HG03460 (cell line): ENCODE data around the gene RMDN2.
"Not testable (repeated sequence)": the region's sequence is repeated elsewhere in the genome, so short reads cannot be mapped to it uniquely, and the experiment has no call there.

Source experiments
- ATAC-seq: cut with Tn5 transposase; IDR thresholded peaks from one replicate; pipeline ENCODE4 v1.9.1; 2021; ENCODE audit not compliant: unreplicated experiment

Gene RMDN2

GRCh38 chr2:37985333-37985732 is 60.2 kb downstream of the RMDN2 start:
- ATAC-seq, result no peak

GRCh38 chr2:37987098-37987775 is 62.1 kb downstream of the RMDN2 start:
- no peak for ATAC-seq

- ATAC-seq, result no peak
These were observed 67.5 kb downstream of the RMDN2 start for GRCh38 chr2:37992601-37993000.

GRCh38 chr2:37993143-37993542 is 68.1 kb downstream of the RMDN2 start:
- no peak for ATAC-seq

- ATAC-seq, result no peak
These were observed 72.5 kb downstream of the RMDN2 start for GRCh38 chr2:37997629-37998028.

- no peak for ATAC-seq
These were observed 75.6 kb downstream of the RMDN2 start for GRCh38 chr2:38000485-38001222.

GRCh38 chr2:38010187-38010586 is 85.1 kb downstream of the RMDN2 start:
- not testable (repeated sequence) for ATAC-seq

- no peak for ATAC-seq
These were observed 85.9 kb downstream of the RMDN2 start for GRCh38 chr2:38010995-38011394.

GRCh38 chr2:38013158-38013752 is 88.2 kb downstream of the RMDN2 start:
- ATAC-seq, result no peak

- no peak for ATAC-seq
These were observed 91.1 kb downstream of the RMDN2 start for GRCh38 chr2:38016219-38016618.

GRCh38 chr2:38017836-38018235 is 92.7 kb downstream of the RMDN2 start:
- no peak for ATAC-seq

- ATAC-seq, result not testable (repeated sequence)
These were observed 95.4 kb downstream of the RMDN2 start for GRCh38 chr2:38020359-38021069.

- ATAC-seq, result no peak
These were observed 96.5 kb downstream of the RMDN2 start for GRCh38 chr2:38021589-38021988.

- ATAC-seq, result no peak
These were observed 101.8 kb downstream of the RMDN2 start for GRCh38 chr2:38026846-38027245.

- ATAC-seq, result no peak
These were observed 103.7 kb downstream of the RMDN2 start for GRCh38 chr2:38028829-38029228.

GRCh38 chr2:38029512-38029911 is 104.4 kb downstream of the RMDN2 start:
- ATAC-seq, result no peak

- no peak for ATAC-seq
These were observed 105.7 kb downstream of the RMDN2 start for GRCh38 chr2:38030635-38031355.

- ATAC-seq, result no peak
These were observed 107.9 kb downstream of the RMDN2 start for GRCh38 chr2:38032946-38033345.

GRCh38 chr2:38033646-38034045 is 108.6 kb downstream of the RMDN2 start:
- ATAC-seq, result no peak

GRCh38 chr2:38035968-38036367 is 110.9 kb downstream of the RMDN2 start:
- no peak for ATAC-seq

- ATAC-seq, result no peak
These were observed 112.2 kb downstream of the RMDN2 start for GRCh38 chr2:38037325-38037724.
